GM18499 (cell line): Measurements from ENCODE around the gene PSMA7.

Source experiments
- ATAC-seq: cut with Tn5 transposase; IDR thresholded peaks from one replicate; pipeline ENCODE4 v1.9.1; 2021; ENCODE audit warnings: moderate number of reproducible peaks; ENCODE audit not compliant: insufficient read depth, unreplicated experiment

PSMA7 gene

DNA sequence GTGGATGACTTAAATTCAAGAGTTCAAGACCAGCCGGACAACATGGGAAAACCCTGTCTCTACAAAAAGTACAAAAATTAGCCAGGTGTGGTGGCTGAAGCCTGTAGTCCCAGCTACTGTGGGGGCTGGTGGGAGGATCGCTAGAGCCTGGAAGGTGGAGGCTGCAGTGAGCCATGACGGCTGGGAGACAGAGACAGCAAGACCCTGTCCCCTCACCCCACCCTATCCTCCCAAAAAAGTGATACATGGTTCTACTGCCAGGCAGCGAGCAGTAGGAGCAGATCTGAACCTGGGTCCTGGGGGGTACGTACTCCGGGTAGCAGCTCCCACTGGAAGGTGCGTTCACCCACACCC is 2.2 kb downstream of the PSMA7 start:
- no peak for ATAC-seq

DNA sequence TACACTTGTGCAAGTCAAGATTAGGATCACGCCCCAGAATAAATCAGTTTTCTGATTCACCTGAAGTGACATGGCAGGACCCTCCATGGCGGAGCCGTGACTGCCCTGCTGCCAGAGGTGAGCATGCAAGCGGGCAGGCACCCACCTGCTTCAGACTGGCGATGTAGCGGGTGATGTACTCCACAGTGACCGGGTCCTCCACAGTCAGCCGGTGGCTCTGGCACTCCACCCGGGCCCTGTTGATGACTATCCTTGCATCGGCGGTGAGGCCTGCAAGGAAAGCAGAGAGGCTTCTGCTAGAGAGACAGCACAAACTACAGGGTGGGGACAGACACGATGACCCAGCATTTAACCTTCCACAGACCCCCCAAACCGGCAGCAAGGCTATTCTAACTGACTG is 3.6 kb downstream of the PSMA7 start:
- no peak for ATAC-seq

DNA sequence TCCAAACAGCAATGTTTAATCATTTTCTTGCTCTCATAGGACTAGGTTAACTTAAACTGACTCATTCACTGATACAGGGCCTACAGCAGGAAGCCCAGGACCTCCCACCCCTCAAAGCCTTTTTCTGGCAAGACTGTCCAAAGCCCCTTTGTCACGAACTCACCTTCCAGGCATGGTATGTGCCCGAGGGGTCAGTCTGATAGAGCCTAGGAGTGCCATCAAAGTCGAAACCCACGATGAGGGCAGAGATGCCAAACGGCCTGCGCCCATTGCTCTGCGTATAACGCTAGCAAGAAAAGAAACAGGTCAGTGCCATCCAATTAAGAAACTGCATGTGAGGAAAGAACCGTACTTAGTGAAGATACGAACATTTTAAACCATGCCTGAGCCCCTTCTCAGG is 4.3 kb downstream of the PSMA7 start:
- ATAC-seq: no peak

DNA sequence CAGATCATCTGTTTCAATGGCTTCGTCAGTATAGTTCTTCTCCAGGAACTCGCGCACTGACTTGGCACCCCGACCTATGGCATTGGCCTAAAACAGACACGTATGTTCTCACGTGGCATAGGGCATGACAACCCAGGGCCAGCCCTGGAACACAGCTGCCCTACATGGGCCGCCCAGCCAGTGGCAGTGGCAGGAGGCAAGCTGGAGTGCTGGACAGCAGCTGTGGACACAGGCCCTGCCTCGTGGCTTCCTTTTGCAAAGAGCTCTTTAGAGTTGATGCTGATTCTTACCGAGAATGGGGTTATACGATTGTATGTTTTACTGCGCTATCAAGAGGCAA is 5.0 kb downstream of the PSMA7 start:
- ATAC-seq: no peak

DNA sequence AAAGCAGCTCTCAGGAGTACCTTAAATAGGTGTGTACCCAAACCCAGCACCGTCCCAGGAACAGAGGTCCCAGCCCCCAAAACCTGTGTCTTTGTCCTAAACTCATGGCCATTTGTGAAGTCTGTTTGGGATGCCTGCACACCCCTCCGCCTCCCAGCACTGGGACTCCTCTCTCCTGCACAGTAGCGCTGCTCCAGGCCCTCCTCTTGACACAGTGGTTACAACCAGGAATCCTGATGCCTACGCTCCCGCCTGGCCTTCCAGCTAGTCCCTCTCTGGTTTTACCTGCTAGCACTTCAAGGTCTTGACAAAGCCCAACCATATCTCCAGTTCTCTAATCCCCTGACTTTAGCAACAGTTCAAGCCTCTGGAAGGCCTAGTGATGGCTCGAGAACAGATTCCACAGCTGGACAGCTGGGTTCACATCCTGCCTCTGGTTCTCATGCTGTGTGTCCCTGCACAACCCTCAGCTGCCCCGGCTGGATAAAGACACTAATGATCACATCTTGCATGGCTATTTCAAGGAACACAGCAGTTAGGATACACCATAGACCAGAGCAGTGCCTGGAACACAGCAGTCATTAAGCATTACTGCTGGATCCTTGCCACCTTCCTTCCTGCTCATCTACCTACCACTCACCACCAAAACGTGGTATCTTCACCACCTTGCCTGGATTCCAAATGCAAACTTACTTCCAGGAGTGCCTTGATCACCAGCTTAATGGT is 5.6 kb downstream of the PSMA7 start:
- ATAC-seq: no peak

DNA sequence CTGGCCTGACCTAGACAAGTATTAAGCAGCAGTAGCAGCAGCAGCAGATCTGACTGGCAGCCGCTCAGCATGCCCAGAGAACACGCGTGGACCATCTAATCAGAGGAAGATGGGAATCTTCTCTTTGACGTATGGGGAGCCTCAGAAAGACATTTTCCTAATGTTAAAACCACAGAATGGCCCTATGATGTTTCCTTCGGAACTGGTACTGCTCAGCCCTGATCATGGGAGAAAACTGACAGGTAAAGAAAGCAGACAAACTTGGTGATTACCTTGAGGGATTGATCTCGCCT is 6.2 kb downstream of the PSMA7 start:
- no peak for ATAC-seq

DNA sequence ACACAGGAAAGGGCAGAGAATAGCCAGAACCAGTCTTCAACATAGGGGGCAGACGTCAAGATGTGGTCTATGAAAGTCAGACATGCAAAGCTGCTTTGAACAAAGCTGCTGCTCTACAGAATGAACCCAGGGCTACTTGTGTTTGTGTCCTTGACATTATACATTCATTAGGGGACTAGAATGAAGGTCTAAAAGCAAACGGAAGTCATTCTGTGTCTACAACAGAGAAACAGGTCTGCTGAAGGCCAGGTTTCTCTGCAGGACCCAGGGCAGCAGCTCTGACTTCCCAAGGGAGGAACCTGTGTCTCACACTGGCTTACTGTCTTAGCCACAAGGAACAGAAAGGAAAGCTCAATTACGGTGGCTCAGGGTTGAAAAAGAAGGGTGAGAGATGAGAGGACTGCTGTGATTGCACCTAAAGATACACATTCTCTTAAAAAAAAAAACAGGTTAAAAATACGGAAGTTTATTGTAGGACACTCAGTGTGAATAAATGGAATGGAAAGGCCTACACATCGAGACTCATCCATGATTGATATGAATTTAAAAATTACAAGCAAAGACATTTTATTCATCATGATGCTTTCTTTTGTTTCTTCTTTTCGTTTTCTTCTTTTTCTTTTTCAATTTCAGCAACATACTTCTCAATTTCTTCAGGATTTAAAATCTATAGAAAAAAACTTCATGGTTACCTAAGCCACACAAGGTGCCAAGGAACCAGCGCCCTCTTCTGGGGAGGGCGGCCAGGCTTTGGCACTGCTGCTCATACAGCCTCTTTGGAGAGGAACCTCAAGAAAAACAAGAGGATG is 6.7 kb downstream of the PSMA7 start:
- no peak for ATAC-seq

DNA sequence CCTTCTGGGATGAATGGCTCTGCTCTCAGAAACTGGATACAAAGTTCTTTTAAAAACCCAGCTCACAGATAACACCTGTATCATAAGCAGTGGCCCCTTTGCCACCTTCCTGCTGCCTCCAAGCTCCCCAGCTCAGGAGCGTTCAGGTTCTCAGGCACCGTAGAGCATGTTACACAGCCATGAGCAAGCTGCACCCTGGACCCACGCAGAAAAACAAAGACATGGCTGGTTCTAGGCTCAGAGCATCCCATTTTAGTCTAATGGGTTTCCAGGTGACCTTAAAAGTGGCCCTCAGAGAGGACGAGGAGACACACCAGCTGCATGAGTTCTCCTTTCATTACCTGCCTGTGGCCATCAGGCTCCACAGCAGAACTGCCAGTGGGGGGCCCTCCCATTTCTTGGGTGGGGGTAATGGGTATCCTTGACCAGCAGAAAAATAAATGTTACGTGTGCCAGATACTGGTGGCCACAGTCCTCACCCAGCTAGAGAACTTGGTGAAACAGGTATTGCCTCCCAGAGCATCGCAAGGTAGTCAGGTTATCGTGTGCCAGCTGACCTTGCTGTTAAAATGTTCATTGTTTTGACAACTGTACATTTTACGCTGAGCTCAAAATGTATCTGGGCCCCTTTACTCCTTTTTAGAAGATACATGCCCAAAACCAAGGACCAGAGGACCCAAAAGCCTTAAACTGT is 7.5 kb downstream of the PSMA7 start:
- ATAC-seq: no peak

DNA sequence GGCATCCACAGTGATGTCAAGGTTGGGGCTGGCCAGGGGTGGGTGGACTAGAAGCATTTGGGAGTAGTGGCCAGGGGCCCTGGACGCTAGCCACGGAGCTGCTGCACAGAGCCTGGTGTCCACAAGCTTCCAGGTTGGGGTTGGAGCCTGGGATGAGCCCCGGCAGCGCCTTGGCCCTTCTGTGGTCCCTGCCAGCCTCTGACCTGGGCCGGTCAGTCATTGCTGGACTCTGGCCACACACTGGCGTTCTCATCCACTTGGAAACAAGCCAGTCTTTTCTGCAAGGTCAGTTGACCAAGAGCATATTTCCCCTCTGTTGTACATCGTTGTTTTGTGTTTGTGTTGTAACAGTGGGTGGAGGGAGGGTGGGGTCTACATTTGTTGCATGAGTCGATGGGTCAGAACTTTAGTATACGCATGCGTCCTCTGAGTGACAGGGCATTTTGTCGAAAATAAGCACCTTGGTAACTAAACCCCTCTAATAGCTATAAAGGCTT is 8.4 kb downstream of the PSMA7 start:
- no peak for ATAC-seq

DNA sequence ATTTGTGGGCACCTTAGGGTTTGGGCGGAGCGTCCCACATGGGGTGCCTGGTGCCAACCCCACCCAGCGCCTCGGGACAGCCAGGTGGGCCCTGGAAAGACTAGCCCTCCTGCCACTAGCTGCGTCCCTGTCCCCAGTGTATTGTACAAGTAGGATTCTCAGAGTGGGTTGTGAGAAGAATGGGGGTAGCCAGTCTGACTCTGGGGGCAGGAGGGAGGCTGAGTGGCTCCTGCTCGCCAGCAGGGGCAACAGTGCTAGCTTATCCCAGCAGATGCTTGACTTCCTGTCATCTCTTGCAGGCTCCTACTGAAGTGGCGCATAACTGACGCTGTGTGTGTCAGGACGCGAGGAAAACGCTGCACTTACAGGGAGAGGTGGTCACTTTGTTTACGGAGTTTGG is 9.3 kb downstream of the PSMA7 start:
- ATAC-seq: no peak

DNA sequence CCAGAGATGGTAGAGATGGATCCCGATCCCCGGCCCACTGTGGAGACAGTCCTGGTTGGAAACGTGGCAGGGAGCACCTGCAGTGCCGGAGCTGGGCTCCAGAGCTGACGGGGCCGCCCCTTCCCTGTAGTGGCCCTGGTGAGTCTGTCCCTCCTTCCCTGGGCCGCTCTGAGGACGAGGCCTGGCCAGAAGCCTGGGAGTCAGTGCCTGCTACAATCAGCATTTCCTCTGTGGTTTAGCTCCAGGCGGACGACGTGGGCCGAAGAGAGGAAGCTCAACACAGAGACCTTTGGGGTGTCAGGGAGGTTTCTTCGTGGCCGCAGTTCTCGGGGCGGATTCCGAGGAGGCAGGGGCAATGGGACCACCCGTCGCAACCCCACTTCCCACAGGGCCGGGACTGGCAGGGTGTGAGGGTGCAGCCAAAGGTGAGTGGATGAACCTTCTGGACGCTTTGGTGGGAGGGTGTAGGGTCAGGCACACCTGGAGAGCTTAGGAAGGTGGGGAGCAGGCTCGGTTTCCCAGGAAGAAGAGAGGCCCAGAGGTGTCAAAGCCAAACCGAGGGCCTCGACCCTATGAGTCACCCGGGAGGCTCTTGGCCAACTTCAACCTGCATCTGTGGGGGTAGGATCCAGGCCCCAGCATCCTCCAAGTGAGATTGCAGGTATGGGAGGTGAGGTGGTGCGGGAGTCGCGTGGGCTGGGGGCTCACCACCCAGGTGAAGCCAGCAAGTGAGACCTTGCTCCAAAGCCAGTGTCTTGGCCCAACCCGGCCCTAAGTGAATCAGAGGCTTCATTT is 9.9 kb downstream of the PSMA7 start:
- ATAC-seq: no peak

DNA sequence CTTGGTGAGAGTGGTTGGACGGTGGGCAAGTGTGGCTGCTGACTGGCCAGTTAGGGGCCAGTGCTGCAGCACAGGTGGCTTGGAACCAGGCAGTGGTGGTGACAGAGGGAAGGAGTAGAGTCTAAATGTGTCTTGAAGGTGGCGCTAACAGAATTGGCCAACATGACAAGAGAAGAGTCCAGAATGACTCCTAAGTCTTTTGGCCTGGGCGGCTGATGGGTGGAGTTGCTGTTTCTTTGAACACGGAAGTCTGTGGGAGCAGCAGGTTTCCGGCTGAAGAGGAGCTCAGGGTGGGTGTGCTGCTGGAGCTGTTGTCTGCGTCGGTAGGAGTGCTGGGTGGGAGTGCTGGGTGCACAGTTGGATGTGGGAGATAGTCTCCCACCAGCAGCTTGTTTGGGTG is 10.8 kb downstream of the PSMA7 start:
- ATAC-seq: no peak

DNA sequence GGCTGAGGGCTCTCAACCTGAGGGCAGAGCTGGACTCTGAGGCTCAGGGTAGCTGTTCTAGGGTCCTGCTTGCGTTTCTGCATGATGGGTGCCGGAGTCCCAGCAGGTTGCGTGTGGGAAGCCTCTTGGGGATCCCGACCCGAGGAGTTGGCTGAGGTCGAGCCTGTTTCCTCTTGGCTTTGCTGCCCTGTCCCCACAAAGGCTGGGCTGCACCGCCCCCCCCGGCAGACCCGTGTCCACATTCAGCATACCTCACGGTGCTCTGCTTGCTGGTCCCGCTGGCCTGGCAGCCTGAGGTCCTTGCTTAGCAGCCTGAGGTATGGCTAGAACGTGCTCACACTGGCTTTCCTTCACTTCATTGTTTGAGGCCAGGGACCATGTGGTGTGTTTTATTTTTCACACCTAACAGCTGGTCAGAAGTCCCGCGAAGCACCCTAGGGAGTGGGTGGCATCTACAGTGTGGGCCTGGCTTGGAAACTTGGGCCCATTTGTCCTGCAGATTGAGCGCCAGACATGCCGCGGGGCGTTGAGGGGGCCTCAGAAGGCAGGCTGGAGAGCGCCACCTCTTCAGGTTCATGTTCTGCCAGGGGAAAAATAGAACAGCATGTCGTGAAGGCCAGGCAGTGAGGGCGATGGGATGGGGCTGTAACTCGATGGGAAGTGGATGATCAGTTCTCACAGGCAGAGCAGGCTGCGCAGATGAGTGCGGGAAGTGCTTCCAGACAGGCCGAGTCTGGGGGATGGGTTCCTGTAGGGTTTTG is 11.5 kb downstream of the PSMA7 start:
- no peak for ATAC-seq

DNA sequence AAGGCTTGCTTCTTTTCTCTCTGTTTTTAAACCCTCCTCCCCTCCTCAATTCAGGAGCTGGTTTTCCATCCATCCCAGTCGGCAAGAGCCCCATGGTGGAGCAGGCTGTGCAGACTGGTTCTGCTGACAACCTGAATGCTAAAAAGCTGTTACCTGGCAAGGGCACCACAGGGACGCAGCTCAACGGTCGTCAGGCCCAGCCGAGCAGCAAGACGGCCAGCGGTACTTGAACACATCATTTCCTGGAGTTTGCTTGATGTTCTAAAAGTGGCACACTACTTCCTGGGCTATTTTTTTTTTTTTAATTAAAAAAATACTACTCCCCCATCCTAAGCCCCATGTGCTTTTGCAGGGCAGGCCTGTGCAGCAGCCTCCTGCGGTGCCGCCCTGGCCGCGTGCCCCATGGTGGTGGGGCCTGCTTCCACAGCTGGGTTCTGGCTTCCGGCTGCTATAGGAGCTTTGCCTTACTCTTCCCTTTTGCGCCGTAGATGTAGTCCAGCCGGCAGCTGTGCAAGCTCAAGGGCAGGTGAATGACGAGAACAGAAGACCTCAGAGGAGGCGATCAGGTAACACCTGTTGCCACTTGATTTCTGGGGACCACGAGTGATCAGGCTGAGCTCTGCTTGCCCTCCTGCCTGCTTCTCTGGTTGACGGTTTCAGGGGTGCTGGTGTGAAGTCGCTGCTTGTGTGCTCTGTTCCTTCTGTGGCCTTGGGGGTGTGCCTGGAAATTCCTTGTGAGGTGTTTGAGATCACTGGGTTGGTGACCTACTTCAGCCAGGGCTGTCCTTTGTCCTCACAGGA is 13.3 kb downstream of the PSMA7 start:
- ATAC-seq: no peak

DNA sequence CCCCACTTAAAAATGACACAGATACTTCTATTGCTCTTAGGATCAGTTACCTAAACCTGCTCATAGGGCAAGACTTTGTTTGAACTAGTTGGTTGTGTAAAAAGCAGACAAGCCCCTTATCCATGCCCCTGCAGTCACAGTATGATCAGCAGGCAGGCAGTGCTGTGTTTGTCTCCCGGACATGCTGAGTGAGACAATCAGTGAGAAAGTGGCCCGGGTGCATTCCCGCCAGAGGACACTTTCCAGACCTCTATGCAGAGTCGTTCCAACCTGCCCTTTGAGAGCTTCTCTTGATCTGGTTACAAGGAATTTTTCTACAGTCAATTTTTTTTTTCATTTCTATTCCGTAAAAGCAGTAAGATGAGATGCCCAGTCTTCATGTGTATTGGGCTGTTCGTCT is 14.7 kb downstream of the PSMA7 start:
- ATAC-seq: no peak

DNA sequence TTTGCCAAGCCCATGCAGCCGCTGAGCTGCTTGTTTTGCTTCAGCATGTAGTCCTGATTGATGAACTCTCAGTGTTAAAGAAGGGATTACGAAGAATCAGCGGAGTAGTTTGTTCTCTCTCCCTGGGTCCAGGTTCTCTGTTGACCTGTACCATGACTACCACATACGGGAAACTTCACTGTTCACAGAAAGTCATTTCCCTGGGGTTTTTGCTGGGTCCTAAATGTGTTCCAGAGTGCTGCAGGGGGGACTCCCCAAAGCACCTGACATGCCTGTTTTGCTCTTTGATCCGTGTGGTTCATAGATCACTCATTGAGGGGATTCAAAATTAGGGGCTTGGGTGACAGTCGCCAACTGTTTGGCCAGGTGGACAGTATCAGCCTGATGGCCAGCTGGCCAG is 15.4 kb downstream of the PSMA7 start:
- ATAC-seq: no peak

DNA sequence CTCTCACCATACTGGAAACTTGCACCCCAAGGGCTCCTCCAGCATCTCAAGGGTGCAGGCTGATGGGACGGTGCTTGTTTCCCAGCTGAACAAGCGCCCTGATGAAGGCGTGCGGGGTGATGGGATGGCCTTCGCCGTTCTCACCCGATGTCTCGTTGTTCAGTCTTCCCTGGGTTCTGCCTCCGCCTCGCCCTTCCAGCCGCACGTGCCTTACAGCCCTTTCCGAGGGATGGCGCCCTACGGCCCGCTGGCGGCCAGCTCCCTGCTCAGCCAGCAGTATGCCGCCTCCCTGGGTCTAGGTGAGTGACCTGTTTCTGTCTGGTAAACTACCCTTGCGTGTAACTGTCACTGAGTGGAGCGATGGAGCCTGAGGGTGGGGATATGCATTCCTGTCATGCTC is 17.1 kb downstream of the PSMA7 start:
- no peak for ATAC-seq

DNA sequence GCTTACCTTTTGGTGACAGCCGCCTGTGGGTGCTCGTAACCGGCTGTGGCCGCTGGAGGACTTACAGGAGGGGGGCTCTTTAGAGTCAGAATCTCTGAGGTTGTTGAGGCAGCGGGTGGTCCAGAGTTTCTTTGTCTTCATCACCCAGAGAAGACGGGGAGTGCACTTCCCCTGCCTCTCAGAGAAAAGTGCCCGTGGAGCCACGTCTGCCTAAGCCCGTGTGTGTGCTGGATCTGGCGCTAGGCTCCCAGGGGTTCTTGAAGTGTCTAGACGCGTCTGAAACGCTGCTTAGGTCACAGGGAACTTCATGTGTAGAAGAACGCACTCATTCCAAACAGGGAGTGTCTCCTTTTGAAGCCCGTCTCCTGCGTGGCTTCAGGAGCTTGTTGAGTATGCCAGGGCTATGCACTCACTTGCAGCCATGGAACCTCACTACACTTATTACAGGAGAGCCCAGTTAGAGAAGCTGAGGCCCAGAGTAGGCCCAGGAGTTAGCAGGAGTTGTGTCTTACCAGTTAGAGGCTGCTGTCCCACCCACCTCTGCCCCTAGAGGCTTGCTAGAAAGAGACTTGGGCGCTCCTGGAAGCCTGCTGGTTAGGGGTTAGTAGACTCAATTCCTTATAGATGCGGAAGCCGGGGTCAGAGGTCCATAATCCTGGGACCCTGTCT is 19.6 kb downstream of the PSMA7 start:
- ATAC-seq: no peak
